ENCODE measurements around the gene SMIM15. TPM values are rescaled to one million over a fixed set of nuclear protein-coding genes. Genes with fewer than 3 reads are reported as not detected.

The SMIM15 gene
- total and polyA plus RNA-seq, 10 of the 15 experiments (the other 5 are each of a cell fraction or from before 2014, with no cell fraction given), result 13.8 to 83.3 (median 53.9) TPM

- BruUV-seq (replicated peaks), result no TSS peak
- H3K9me3 ChIP-seq (replicated peaks; ENCODE audit: control insufficient read depth, insufficient read depth, low read length), result 0 out of 3 replicates have a peak, but pooled peaks cover 2% of the 10 kb centered on the region
- no peak overlapping the region for H3K9ac ChIP-seq (ENCODE audit: control insufficient read depth, insufficient read depth, low read length)
- H3K36me3 ChIP-seq (ENCODE audit: control insufficient read depth in 2 of 2, insufficient read depth in 2 of 2, low read length in 1 of 2), result no peaks in the 10 kb centered on the region
- intact Hi-C loops (cut with micrococcal nuclease; ENCODE audit: unreplicated experiment), result no loop called here
- ATAC-seq (no peak), FAIRE-seq (no peak), DNase-seq (ENCODE audit: low read depth, low spot score) (no peak)
- H3K4me1 ChIP-seq (ENCODE audit: control insufficient read depth, insufficient read depth, low read length), result peaks cover 10% of the 10 kb centered on the region
- no peak for TF ChIP-seq SMAD1 (IDR thresholded peaks at IDR 0.05; ENCODE audit: low read depth, partially characterized antibody)
- TF ChIP-seq ATF3 (IDR thresholded peaks at IDR 0.05; ENCODE audit: borderline replicate concordance, extremely low read depth, low read depth, low read length), result no peak
- no peak for TF ChIP-seq ATF7 (IDR thresholded peaks at IDR 0.05; ENCODE audit: low read depth)
- TF ChIP-seq KDM1A (IDR thresholded peaks at IDR 0.05; ENCODE audit: borderline replicate concordance), result no peak
- no peak for TF ChIP-seq EZH2 (IDR thresholded peaks at IDR 0.05; ENCODE audit: borderline replicate concordance, control insufficient read depth, low read depth, low read length)
- no peak for TF ChIP-seq TCF12 (IDR thresholded peaks at IDR 0.05; ENCODE audit: low read depth, low read length)
- TF ChIP-seq RBBP5 (conservative IDR thresholded peaks at IDR 0.05), result no peak
- no peak for TF ChIP-seq EGR1 (IDR thresholded peaks at IDR 0.05; ENCODE audit: borderline replicate concordance in 1 of 2, low read depth in 2 of 2, low read length in 2 of 2)
- TF ChIP-seq ZNF622 (IDR thresholded peaks at IDR 0.05), result no peak
- TF ChIP-seq HDAC6 (IDR thresholded peaks at IDR 0.05; ENCODE audit: unreplicated experiment), result no peak
- TF ChIP-seq STAT1 (conservative IDR thresholded peaks at IDR 0.05), result no peak
- TF ChIP-seq EP300 (IDR thresholded peaks at IDR 0.05; ENCODE audit: borderline replicate concordance in 1 of 2, control insufficient read depth in 1 of 2, low read depth in 2 of 2, low read length in 2 of 2), result no peak
- H3K79me2 ChIP-seq (ENCODE audit: control insufficient read depth, insufficient read depth, low read length), result no peaks in the 10 kb centered on the region
- no peaks in the 10 kb centered on the region for H4K20me1 ChIP-seq (ENCODE audit: control insufficient read depth, insufficient read depth)
- no peak overlapping the region for H2AFZ ChIP-seq (ENCODE audit: control insufficient read depth, low read depth, low read length)
- ChIA-PET SMC1A (ENCODE audit: uncharacterized antibody, unreplicated experiment) (interaction anchor here (1.2 to 5.1 kb wide), 8 partner anchors 8 to 153 kb away, joined by 3 to 34 read pairs (median 7); no protein-coding TSS in a partner anchor), POLR2A (interaction anchor here (0.6 to 1.2 kb wide), 2 partner anchors 14 to 499 kb away, joined by 3 read pairs; no protein-coding TSS in a partner anchor), CTCF (interaction anchor here (0.8 to 2.0 kb wide), 6 partner anchors 8 to 481 kb away, joined by 3 to 7 read pairs (median 4); no protein-coding TSS in a partner anchor), RAD21 (ENCODE audit: unreplicated experiment) (interaction anchor here (1.1 to 3.3 kb wide), 3 partner anchors 9 to 137 kb away, joined by 3 to 19 read pairs (median 5); no protein-coding TSS in a partner anchor)
- in situ Hi-C loops (cut with MboI), result no loop called here
- WGBS (ENCODE audit: insufficient coverage, insufficient replicate concordance, low lambda C conversion rate, missing lambda C conversion rate), result 97% methylated on average over 3 of the region's 3 CpGs
- H3K4me3 ChIP-seq, result no peak overlapping the region
- H3K27ac ChIP-seq (ENCODE audit: control insufficient read depth, insufficient read depth), result no peak overlapping the region
- H3K27me3 ChIP-seq (replicated peaks in 1 of 2; ENCODE audit: control insufficient read depth in 2 of 2, insufficient read depth in 2 of 2, low read length in 1 of 2), result no peaks in the 10 kb centered on the region
- no peak overlapping the region for H3K4me2 ChIP-seq (ENCODE audit: control insufficient read depth, insufficient read depth)
Measured at GRCh38 chr5:61177070-61177469, 14.8 kb upstream of the SMIM15 start.

All from GM12878 (cell line).